Memory B cell (primary cell): ENCODE measurements around the gene TSBP1.
A peak's percentile ranks its signal among the peaks of the same experiment; 100 is the strongest.
"Not testable (repeated sequence)": the region's sequence is repeated elsewhere in the genome, so short reads cannot be mapped to it uniquely, and the experiment has no call there.

Experiments used
- ATAC-seq: fragments of 150-1000 bp; cut with Tn5 transposase; 2 replicates; pipeline ENCODE4 v1.10.0; 2021; ENCODE audit warnings: low read depth, mild to moderate bottlenecking, moderate library complexity
- DNase-seq, 2 donors: peaks; one replicate each; pipeline ENCODE4 v3.0.0; 2022; ENCODE audit warnings: low spot score in 2 of 2
- H3K27ac Mint-ChIP-seq: one replicate; pipeline ENCODE4 v1.8.0; 2022; ENCODE audit warnings: mild to moderate bottlenecking, moderate library complexity, mixed read lengths
- H3K27me3 Mint-ChIP-seq: one replicate; pipeline ENCODE4 v1.8.0; 2022; ENCODE audit warnings: mixed read lengths
- H3K36me3 Mint-ChIP-seq: one replicate; pipeline ENCODE4 v1.8.0; 2022; ENCODE audit warnings: mild to moderate bottlenecking, mixed read lengths
- H3K4me1 Mint-ChIP-seq: one replicate; pipeline ENCODE4 v1.8.0; 2022; ENCODE audit warnings: mixed read lengths
- H3K4me3 Mint-ChIP-seq: one replicate; pipeline ENCODE4 v1.8.0; 2022; ENCODE audit warnings: mild to moderate bottlenecking, moderate library complexity, mixed read lengths
- H3K9me3 Mint-ChIP-seq: one replicate; pipeline ENCODE4 v1.8.0; 2022; ENCODE audit warnings: mixed read lengths

The TSBP1 gene

GRCh38 chr6:32353348-32353747 is 18.4 kb downstream of the TSBP1 start:
- Mint-ChIP-seq H3K4me1 (peaks cover 3% of the 10 kb centered on the region), H3K27me3 (no peaks in the 10 kb centered on the region), H3K9me3 (no peaks in the 10 kb centered on the region), H3K36me3 (no peaks in the 10 kb centered on the region), H3K27ac (no peak overlapping the region), H3K4me3 (no peak overlapping the region)
- no peak for DNase-seq
- no peak for ATAC-seq

- DNase-seq (no peak), ATAC-seq (no peak)
- Mint-ChIP-seq H3K4me1 (peaks cover 25% of the 10 kb centered on the region), H3K4me3 (no peak overlapping the region), H3K9me3 (no peaks in the 10 kb centered on the region), H3K27ac (no peak overlapping the region), H3K36me3 (no peaks in the 10 kb centered on the region), H3K27me3 (no peaks in the 10 kb centered on the region)
Measured at GRCh38 chr6:32340242-32340641, 31.5 kb downstream of the TSBP1 start.

DNA sequence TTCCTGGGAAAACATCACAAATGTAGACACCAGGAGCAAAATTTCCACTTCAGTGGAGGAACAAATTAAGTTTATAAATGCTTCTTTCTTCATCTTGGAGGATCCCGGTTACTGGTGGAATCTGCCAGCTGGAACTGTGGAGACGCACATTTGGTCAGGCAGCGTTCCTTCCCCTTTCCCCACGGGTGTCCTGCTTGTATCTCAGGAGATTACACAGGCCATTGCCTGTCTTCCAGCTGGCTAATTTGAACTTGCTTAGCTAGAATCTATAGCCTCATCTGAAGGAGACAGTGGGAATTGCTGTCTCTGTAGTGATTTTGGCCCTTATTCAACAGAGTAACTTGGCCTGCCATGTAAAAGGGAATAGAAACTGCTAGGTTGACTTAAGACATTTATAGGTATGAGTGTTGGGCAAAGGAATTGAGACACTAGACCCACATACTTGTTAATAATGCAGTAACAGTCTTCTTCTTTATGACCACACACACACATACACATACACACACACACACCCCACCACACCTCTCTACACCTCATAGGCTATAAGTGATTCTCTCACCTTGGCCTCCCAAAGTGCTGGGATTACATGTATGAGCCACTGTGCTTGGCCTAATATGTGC is 34.4 kb downstream of the TSBP1 start:
- DNase-seq (no peak), ATAC-seq (peak; percentile 47)
- peaks cover 16% of the 10 kb centered on the region for H3K4me1 Mint-ChIP-seq
- H3K27ac Mint-ChIP-seq: no peak overlapping the region
- H3K9me3 Mint-ChIP-seq: no peaks in the 10 kb centered on the region
- H3K36me3 Mint-ChIP-seq: no peaks in the 10 kb centered on the region
- no peak overlapping the region for H3K4me3 Mint-ChIP-seq
- H3K27me3 Mint-ChIP-seq: no peaks in the 10 kb centered on the region

- Mint-ChIP-seq H3K27ac (no peak overlapping the region), H3K36me3 (no peaks in the 10 kb centered on the region), H3K9me3 (no peaks in the 10 kb centered on the region), H3K4me1 (peaks cover 20% of the 10 kb centered on the region), H3K4me3 (no peak overlapping the region), H3K27me3 (no peaks in the 10 kb centered on the region)
- no peak for ATAC-seq
- DNase-seq: no peak
Measured at GRCh38 chr6:32332433-32332832, 39.3 kb downstream of the TSBP1 start.

DNA sequence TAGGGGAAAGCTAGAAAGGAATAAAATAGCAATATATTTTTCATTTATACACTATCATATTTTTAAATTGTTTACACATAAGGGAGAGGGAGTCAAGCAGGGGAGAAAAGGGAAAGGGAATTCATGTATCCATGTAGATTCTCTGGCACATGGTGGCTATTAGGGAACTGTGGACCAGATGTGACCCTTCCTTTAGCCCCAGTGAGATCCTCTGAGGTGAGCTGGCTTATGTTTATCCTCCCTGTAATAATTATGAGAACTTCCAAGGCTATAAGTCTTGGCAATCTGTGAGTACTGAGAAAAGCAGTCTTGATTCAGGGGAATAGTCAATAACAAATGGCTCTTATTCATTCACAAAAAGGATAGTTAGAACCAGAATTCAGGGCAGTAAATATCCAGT is 42.6 kb downstream of the TSBP1 start:
- Mint-ChIP-seq H3K4me3 (no peak overlapping the region), H3K27me3 (no peaks in the 10 kb centered on the region), H3K36me3 (peaks cover 4% of the 10 kb centered on the region), H3K4me1 (peaks cover 16% of the 10 kb centered on the region), H3K9me3 (no peaks in the 10 kb centered on the region), H3K27ac (no peak overlapping the region)
- DNase-seq (no peak), ATAC-seq (no peak)

DNA sequence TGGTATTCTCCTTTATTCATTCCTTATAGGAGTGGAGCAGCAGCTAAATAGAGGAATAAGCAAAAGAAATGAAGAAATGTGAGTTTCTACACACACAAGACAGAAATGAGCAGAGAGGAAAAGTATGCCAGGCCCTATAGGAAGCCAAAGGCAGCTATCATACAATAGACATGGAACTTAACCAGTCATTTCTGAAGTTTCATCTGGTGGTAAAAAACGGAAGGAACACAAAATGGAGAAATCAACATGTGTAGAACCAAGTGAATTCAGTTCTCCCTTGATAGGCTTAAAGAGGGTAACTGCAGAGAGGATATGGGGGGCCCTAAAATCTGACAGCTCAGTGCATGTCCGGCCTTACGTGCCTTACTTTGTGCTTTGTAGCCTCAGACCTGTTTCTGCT is 44.6 kb downstream of the TSBP1 start:
- Mint-ChIP-seq H3K27ac (no peak overlapping the region), H3K4me3 (no peak overlapping the region), H3K9me3 (no peaks in the 10 kb centered on the region), H3K4me1 (peaks cover 15% of the 10 kb centered on the region), H3K27me3 (no peaks in the 10 kb centered on the region), H3K36me3 (peaks cover 4% of the 10 kb centered on the region)
- DNase-seq (no peak), ATAC-seq (peak; percentile 63)

GRCh38 chr6:32318501-32318900 is 53.2 kb downstream of the TSBP1 start:
- ATAC-seq: no peak
- no peaks in the 10 kb centered on the region for H3K36me3 Mint-ChIP-seq
- H3K27ac Mint-ChIP-seq: no peak overlapping the region
- no peak overlapping the region for H3K4me3 Mint-ChIP-seq
- no peak for DNase-seq
- H3K9me3 Mint-ChIP-seq: no peaks in the 10 kb centered on the region
- no peaks in the 10 kb centered on the region for H3K4me1 Mint-ChIP-seq
- H3K27me3 Mint-ChIP-seq: no peaks in the 10 kb centered on the region

DNA sequence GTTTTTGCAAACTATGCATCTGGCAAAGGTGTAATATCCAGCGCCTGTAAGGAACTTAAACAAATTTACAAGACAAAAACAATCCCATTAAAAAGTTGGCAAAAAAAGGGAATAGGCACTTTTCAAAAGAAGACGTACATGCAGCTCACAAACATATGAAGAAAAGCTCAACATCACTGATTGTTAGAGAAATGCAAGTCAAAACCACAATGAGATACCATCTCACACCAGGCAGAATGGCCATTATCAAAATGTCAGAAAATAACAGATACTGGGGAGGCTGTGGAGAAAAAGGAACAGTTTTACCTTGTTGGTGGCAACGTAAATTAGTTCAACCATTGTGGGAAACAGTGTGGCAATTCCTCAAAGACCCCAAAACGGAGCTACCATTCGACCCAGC is 54.2 kb downstream of the TSBP1 start:
- no peaks in the 10 kb centered on the region for H3K27me3 Mint-ChIP-seq
- no peak overlapping the region for H3K27ac Mint-ChIP-seq
- no peak for ATAC-seq

GRCh38 chr6:32313964-32314363 is 57.7 kb downstream of the TSBP1 start:
- H3K9me3 Mint-ChIP-seq: no peaks in the 10 kb centered on the region
- no peaks in the 10 kb centered on the region for H3K27me3 Mint-ChIP-seq
- DNase-seq (no peak), ATAC-seq (no peak)
- H3K36me3 Mint-ChIP-seq: peaks cover 3% of the 10 kb centered on the region
- no peak overlapping the region for H3K4me3 Mint-ChIP-seq
- no peak overlapping the region for H3K27ac Mint-ChIP-seq
- H3K4me1 Mint-ChIP-seq: no peaks in the 10 kb centered on the region

More for the DNA sequence above, 54.2 kb downstream of the TSBP1 start:
- Mint-ChIP-seq H3K9me3 (no peaks in the 10 kb centered on the region), H3K4me1 (no peaks in the 10 kb centered on the region), H3K4me3 (no peak overlapping the region), H3K36me3 (no peaks in the 10 kb centered on the region)
- DNase-seq: no peak

DNA sequence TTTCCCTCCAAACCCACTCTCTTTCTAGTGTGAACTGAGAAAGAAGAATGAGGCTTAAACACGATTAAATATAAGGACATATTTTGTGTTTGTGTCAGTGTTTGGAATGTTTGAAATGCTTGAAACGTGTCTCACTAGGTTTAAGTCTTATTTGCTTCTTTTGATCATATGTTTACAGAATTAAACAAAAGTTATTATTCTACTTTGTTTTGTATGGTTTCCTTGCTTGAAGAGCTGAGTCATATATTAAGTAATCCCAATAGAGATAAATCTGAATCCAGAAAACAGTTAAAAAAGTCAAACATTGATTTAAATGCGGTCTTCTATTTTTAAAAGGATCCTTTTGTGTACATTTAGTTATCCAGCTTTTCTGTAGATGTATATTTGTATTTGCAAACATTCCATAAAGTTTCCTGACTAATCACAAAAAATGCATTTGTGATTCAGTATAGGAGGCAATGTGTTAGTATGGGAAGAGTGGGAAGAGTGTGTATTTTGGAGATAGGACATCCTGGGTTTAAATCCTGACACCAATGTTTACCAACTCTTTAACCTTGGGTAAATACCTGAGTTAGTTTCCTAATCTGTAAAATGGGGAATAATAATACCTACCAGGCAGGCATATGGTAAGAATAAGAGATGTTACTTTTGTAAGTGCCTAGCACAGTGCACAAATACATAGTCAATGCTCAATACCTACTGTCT is 72.9 kb downstream of the TSBP1 start:
- H3K9me3 Mint-ChIP-seq: no peaks in the 10 kb centered on the region
- H3K36me3 Mint-ChIP-seq: no peaks in the 10 kb centered on the region
- no peak overlapping the region for H3K4me3 Mint-ChIP-seq
- no peak for DNase-seq
- no peaks in the 10 kb centered on the region for H3K27me3 Mint-ChIP-seq
- ATAC-seq: no peak
- peaks cover under 1% of the 10 kb centered on the region for H3K4me1 Mint-ChIP-seq
- no peak overlapping the region for H3K27ac Mint-ChIP-seq

DNA sequence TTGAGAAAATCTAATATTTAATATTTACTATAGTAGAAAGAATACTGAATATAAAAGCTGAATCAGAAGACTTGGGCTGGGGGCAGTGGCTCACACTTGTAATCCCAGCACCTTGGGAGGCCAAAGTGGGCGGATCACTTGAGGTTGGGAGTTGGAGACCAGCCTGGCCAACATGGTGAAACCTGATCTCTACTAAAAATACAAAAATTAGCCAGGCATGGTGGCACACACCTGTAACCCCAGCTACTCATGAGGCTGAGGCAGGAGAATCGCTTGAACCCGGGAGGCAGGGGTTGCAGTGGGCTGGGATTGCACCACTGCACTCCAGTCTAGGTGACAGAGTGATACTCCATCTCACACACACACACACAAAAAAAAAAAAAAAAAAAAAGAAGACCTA is 76.7 kb downstream of the TSBP1 start:
- not testable (repeated sequence) for H3K27me3 Mint-ChIP-seq, H3K9me3 Mint-ChIP-seq, H3K36me3 Mint-ChIP-seq, H3K4me3 Mint-ChIP-seq, ATAC-seq, DNase-seq, H3K27ac Mint-ChIP-seq
- H3K4me1 Mint-ChIP-seq: peaks cover 19% of the 10 kb centered on the region

DNA sequence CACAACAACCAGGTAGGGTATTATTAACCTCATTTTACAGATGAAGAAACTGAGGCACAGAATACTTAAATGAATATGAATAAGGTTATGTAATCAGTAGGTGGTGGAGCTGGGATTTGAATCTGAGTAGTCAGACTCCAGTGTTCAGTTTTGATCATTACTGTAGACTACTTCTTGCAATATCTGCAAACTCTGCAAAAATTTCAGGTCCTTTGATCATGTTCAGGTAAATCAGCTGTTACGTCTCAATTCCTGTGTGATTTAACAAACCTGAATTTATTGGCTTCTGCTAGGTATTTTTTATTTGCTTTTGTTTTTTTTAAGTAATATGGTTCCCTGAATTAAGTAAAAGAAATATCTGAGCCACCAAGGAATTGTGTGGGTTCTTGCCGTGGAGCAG is 77.1 kb downstream of the TSBP1 start:
- ATAC-seq: no peak
- no peak for DNase-seq
- Mint-ChIP-seq H3K27ac (no peak overlapping the region), H3K36me3 (peaks cover 2% of the 10 kb centered on the region), H3K9me3 (no peaks in the 10 kb centered on the region), H3K4me3 (no peak overlapping the region), H3K4me1 (peaks cover 19% of the 10 kb centered on the region), H3K27me3 (no peaks in the 10 kb centered on the region)

DNA sequence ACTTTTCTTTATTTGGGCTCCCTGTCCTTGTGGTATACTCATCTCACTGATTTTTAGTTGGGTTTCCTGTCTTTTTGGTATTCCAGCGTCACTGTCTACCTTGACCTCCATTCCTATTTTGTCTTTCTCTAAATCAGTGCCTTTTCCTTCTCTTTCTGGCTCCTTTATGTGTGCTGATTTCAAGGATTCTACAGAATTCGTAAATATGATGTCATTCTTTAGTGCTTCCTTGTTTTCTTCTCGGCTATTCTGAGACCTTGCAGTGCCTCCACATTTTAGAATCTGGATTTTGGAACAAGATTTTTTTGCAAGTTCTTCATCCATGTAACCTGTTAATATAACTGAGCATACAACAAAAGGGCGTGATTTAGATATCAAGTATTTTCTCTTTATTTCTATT is 78.0 kb downstream of the TSBP1 start:
- Mint-ChIP-seq H3K4me3 (no peak overlapping the region), H3K9me3 (no peaks in the 10 kb centered on the region), H3K4me1 (peaks cover 19% of the 10 kb centered on the region), H3K27ac (no peak overlapping the region), H3K36me3 (peaks cover 2% of the 10 kb centered on the region), H3K27me3 (no peaks in the 10 kb centered on the region)
- DNase-seq: no peak
- ATAC-seq: no peak

DNA sequence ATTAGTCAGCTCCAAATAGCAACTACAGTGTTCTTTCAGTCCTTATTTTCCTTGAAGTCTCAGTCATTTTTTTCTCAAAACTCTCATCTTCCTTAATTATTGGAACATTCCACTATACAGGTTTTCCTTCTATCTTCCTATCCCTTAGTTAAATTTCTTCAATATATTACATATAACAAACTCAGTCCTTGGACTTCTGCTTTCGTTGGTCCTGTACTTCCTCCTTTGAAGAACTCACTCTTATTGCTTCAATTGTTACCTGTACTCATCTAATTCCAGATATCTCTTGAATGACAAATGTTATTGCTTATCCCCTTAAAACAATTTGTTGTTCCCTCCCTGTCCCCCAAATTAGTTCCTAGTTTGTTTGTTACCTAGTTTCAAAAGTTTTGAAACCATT is 80.2 kb downstream of the TSBP1 start:
- Mint-ChIP-seq H3K9me3 (no peaks in the 10 kb centered on the region), H3K36me3 (peaks cover 4% of the 10 kb centered on the region), H3K4me3 (no peak overlapping the region), H3K4me1 (peaks cover 19% of the 10 kb centered on the region), H3K27me3 (no peaks in the 10 kb centered on the region), H3K27ac (no peak overlapping the region)
- DNase-seq: no peak
- ATAC-seq: peak; percentile 83

- no peaks in the 10 kb centered on the region for H3K9me3 Mint-ChIP-seq
- H3K27ac Mint-ChIP-seq: no peak overlapping the region
- peaks cover 19% of the 10 kb centered on the region for H3K4me1 Mint-ChIP-seq
- ATAC-seq (no peak), DNase-seq (no peak)
- no peak overlapping the region for H3K4me3 Mint-ChIP-seq
- H3K27me3 Mint-ChIP-seq: no peaks in the 10 kb centered on the region
- H3K36me3 Mint-ChIP-seq: peaks cover 4% of the 10 kb centered on the region
Measured at GRCh38 chr6:32290886-32291450, 80.7 kb downstream of the TSBP1 start.
